HG02759 (cell line): Measurements from ENCODE around the gene NOX3.

Source experiments
- ATAC-seq: cut with Tn5 transposase; IDR thresholded peaks from one replicate; pipeline ENCODE4 v1.9.1; 2021; ENCODE audit warnings: mild to moderate bottlenecking, moderate library complexity; ENCODE audit not compliant: unreplicated experiment

Gene NOX3

DNA sequence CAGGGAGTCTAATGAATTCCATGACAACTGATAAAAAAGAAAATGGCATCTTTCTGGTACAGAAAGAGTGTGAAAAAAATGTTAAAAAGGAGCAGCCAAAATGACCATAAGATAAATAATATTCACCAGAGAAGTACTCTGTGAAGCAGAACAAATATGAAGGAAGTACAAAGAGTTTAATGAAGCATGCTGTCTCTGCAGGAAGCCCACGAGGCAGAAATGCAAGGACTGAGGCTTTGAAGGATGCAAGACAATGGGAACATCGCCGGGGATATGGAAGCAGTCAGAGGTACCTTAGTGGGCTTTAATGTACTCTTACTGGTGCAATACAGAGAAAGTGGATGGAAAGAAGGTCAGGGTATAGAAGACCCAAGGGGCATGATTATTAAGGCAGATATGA lies 50.7 kb downstream of the NOX3 start:
- no peak for ATAC-seq

DNA sequence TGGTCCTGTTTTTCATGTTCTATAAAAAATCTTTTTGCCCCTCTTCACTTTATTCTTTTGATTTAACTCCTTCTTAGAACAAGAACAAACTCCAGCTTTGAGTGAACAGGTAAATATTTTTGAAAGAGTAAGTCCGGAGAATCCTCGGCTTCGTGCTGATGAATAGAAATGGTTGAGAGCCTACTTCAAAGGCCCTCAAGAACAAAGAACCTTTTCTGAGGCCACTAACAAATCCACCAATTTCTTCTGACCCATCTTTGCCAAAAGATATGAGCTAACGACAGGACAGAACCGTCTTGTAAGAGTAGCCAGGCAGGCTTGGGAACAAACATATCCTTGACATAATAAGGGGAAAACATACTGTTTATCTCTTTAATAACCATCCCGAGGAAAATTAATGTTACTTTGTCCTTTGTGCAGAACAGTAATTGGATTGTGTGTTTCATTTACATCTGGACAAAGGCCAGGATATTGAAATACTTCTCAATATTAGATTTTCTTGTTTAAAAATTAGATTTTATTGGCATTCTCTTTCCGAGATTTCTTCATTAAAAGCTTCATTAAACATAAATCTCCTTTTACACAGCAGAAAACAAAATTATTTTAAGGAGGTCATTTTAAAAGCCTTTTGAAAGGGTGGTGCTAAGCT lies 52.9 kb downstream of the NOX3 start:
- no peak for ATAC-seq

DNA sequence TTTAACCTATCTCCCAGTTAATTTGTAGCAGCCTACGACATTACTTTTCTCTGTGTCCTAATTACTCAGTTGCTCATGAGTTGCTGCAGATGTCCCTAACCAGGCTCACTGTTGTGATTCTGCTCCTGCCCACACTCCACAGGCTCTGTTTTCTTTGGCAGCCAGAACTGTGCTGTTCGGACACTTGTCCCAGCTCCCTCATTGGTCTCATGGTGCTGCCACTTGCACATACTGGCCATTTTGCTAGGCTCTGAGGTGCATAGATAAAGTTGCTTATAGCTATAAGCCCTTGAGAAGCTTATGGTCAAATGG lies 55.0 kb downstream of the NOX3 start:
- ATAC-seq, result no peak

DNA sequence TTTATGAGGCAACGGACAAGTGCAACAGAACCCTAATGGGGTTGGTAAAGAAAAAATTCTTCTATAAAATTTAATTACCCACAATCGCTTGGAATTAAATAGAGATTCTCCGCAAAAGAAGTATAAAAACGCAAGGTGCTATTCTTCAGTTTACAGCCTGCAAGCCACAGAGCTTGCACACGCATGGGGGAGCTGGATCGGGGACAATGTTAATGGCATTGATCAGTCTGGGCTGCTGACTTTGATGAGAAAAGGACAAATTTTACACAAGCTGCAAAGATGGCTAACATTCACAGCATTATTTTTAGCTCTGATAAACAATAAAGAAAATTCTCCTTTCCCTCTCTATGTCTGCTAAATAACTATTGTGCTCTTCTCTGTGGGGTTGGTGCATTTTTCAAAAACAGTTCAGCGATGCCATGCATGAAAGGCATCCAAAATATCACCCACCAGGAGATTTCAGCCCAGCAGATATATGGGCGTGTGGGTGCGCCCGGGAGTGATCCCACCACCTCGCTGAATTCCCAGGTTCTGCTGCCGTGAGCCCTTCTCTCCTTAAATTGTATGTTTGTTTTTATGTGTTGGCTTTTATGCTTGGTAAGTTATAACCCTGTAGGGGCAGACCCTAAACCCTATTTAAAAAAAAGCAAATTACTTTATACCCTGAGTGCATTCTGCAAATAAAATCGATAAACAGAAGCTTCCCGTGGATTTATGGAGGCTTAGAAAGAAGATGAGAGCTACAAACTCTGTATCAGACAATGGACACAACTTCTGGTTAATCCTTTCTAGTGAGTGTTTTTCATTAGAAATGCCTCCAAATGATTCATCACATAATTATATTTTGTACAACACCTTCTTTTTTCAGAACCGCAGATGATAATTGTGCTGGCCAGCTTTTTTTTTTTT lies 55.6 kb downstream of the NOX3 start:
- no peak for ATAC-seq

DNA sequence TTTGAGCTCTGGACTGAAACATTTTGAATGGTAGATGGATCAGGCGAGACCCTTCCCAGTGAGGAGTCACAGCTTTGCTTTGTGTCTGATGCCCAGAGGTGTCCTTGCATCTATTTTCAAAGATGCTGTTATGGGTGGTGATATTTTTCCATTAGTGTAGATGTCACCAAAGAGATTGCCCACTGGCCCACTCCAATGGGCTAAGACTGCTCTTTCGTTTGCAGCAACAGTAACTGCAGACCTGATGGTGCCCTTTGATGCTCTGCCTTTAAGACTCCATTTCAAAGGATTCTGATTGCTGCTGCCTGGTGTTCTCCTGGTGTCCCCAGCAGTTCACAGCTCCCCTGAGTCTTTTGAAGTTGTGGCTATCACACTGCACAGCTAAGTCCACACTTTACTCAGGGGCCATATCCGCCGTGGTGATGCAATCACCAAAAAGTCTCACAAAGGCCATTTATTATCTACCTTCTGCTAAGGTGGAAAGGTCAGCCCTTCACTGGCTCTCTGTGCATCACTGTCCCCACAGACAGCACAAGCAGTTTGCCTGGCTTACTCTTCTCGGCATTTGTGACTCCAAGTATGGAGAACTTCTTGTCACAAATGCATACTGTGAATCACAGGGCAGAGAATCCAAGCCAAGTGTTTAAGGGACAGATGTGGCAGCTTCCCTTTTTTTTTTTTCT lies 56.4 kb downstream of the NOX3 start:
- ATAC-seq, result no peak

DNA sequence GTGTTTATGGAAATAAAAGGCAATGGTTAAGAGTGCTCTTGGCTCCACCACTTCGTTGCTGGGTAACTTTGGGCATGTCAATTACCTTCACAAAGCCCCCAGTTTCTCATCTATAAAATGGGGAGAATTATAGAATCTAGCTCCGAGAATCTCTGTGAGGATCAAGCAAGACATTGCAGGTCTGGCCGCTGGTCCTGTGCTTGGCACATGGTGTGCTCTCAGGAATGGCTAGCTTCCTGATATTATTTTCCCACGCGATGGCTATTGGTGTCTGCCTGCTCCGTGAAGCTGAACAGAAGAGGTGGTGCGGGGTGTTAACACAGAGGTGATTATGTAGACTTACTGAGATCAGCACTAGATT lies 57.0 kb downstream of the NOX3 start:
- ATAC-seq, result no peak

DNA sequence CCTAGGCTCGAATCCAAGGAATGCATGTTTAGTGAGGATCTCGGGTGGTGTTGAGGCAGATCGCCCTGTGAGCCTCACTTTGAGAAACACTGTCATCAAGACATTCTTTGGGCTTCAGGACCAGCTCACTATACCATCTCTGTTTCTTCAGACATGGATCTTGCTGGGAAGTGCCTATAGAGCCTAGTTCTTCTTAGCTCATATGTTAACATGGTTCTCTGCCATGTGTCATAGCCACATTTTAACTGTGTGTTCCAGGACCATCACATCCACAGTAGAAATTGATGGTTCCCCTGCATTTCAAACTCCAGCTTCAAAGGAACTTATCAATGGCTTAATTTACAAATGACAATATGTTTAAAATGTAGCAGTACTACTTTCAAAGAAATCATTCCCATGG lies 57.4 kb downstream of the NOX3 start:
- ATAC-seq, result no peak

DNA sequence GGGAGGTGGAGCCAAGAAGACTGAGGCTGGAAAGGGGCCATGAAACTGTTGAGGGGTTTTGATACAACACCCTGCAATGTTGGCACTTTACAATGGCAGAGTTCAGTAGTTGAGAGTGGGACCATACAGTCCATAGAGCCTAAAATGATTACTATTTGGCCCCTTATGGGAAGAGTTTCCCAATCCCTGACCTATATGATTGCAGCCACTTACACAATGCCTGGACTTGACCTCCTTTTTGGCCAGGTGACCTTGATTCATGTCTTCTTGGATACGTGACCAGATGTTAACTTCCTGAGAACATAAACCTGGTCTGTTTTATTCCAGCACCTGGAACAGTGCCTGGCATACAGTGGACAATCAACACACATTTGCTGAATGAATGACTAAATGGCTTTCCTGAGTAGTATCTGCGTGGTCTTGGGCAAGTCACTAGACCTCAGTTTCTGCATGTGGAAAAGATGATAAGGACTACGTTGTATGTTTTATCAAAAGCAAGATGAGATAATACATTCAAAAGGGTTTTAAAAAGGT lies 58.4 kb downstream of the NOX3 start:
- ATAC-seq, result no peak

DNA sequence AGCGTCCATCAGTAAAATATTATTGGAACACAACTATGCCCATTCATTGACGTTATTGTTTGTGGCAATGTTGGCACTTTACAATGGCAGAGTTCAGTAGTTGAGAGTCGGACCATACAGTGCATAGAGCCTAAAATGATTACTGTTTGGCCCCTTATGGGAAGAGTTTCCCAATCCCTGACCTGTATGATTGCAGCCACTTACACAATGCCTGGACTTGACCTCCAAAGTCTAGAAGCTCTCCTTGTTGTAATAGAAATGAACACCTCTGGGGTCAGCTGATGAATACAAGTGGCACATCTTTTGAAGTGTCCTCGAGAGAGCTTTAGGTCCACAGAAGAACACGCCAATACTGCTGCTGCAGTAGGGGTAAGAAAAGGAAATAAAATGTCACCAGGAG lies 59.0 kb downstream of the NOX3 start:
- no peak for ATAC-seq

DNA sequence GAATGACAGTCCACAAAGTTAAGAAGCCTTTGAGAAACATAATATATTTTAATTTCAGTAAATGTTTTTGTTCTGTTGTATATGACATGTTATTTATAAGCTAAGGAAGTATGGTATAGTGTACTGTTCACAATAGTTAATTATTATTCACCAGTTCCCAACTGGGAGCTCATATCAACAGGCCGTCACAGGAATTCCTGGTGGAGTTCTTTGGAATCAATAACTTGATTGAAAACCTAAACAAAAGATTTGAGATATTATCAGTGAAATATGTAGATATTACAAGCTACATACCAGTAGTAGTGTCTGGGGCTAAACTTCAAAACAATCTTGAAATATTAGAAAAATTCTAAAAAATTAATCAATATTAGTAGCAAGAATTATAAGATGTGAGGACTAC lies 60.3 kb downstream of the NOX3 start:
- no peak for ATAC-seq

DNA sequence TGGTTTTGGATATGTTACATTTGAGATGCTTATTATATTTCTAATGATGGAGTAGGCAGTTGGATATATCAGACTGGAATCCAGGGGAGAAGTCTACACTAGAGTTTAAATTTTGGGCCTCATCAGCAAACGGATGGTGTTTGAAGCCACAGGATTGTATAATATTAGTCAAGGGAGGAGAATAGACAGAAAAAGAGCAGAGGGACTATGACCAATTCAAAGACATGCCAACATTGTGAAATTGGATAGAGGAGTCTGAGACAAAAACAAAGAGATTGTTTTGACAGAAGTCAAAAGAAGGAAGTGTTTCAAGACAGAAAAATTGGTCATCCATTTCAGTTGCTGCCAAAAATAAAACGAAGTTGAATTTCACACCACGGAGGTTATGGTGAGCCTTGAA lies 66.5 kb downstream of the NOX3 start:
- no peak for ATAC-seq

DNA sequence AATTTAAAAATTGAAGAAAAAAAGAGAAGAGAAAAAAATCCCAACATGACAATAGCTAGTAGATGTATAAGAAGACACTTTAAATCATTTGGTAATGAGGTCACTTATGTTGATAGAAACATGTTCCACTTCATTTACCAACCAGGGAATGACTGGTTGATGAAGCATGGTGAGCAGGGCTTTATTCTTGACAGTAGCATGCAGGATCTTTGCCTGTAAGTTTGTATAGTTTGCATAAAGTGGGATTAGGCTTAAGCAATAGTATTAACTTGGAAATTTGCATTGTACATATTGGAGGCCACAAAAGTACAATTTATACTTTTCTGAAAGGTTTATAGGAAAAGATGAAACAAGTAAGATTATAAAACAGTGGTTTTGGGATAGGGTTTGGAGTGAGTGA lies 67.0 kb downstream of the NOX3 start:
- ATAC-seq, result no peak

DNA sequence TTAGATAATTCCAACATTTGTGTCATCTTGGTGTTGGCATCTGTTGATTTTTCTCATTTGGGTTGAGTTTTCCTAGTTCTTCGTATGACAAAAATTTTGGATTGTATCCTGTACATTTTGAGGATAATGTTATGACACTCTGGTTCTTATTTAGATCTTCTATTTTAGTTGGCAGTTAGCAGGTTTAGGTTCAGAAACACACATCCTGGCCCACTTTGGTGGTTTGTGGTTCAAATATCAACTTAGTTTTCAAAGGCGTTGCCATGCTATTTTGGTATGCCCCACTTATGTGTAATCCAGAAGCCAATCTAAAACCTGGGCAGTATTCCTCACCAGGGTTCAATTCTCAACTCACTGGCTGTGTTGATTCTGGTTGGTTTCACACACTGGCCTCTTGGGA lies 68.2 kb downstream of the NOX3 start:
- no peak for ATAC-seq

DNA sequence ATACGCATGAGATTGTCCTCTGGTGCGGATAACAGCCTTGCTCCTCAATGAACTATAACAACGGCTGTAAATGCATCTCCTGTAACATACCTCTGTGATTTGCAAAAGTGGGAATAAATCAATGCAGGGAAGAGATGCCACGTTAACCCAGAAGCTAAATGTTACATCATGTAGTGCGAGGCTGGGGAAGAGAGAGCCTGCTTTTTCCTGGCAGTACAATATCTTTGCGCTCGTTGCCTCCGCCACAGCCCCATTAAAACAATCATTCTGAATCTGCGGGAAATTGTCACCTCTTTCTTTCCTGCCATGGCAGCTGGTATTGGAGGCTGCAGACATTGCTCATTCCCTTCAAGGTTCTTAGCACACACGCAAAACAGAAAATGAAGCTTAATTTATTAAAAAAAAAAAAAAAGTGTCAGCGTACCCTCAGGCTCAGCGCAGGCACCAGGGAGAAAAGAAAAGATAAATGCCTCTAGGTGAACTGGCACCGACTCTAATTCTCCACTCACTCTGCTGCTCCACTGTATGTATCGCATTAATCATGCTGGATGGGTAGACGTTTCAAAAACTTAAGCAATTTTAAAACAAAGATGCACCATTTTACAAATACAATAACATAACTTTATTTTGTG lies 71.2 kb downstream of the NOX3 start:
- ATAC-seq, result no peak

DNA sequence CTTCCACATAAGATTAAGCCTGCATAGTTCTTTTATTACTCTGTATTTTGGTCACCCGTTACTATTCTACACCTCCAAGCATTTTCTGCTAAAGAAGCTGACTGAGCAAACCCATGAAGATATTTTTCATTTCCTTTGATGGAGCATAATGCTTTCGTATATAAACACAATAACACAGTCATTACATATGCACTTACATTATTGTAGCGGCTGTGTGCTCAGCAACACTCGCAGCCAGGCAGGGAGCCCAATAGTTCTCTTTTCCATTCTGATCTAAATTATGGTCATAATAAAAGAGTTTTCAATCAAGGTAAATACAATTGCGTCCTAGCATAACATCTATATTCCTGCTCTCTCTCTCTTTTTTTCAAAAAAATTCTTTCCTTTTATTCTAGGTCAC lies 71.7 kb downstream of the NOX3 start:
- ATAC-seq, result no peak

DNA sequence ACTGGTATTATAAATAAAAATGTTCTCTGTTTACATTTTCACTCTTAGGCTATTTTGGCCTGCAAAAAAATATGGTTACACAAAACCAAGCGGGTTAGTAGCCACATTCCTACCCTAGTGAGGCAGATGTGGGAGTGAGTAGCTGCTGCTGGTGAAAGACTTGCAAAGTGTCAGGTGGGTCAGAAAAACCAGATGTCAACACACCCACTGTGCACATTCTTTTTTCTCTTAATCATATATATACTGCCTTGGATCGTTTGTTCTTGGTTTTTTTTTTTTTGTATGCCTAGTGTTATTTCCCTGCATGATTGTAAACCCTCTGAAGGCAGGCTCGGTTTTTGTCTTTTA lies 73.3 kb downstream of the NOX3 start:
- ATAC-seq, result no peak

DNA sequence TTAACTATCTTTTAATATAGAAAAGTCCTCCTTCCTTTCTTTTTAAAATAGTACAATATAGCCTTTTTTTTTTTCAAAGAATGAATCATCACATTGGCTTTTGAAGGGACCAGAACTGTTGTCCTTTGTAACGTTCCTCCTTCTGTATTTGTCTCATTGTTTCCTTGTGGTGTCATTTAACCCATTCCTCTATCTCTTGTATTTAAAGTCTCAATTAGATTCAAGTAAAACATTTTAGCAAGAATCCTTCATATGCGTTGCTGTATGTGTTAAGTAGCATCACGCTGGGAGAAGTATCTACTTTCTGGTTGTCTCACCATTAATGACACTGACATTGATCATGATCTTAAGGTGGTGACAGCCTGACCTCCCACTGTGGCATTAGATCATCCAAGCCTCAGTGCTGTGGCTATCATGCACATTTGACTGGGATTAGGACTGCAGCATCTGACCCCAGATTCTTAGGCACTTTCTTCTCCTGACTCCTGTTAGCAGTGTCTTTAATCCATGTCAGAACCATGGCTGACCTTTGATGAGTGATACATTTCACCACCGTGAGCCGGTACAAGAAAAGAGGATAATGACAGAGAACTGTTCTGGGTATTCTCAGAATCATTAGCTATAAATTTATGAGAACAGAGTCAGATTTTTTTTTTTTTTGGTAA lies 73.8 kb downstream of the NOX3 start:
- no peak for ATAC-seq

DNA sequence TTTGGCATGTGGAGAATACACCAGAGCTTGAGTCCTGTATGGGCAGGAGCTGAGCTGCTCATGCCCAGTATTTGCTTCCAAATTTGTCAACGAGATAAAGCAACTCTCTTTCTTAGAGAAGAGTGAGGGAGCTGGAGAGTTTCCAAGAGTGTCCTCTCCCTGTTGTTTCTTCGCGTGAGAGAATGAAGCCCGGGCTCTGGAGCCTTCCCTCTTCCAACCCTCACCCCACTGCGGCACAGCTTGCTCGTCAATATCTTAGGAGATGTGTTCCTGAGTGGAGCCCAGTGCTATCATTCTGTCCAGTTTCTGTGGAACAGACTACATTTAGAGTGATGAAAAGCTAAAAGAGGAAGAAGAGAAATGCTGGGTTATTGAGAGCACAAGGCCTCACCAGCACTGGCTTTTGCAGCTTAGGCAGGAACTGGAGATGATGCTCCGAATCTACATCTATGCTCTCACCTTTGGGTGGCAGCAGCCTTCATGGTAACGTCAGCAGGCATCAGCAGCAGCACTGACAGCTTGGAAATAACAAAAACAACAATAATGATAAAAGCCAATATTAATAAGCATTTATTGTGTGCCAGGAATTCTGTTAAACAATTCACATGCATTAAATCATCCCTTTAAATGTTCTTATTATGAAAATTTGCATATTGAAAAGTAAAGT lies 74.8 kb downstream of the NOX3 start:
- no peak for ATAC-seq

DNA sequence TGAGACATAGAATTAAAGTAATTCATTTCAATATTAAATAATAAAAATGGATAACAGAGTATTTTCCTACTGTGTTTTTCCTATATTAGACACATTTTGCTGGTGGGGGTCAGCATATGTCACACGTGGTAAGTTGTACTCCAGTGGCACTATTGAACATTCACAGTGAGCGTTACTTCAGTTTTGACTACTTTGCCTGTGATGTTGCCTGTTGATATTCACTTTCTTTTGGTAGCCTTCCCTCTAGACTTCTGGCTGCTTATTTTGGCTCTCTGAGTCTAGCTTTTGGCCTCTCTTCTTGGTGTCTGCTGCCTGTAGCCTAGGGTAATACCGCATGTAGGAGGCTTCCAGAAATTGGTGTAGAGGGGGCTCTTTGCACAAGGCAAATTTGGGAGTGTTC lies 76.9 kb downstream of the NOX3 start:
- no peak for ATAC-seq

DNA sequence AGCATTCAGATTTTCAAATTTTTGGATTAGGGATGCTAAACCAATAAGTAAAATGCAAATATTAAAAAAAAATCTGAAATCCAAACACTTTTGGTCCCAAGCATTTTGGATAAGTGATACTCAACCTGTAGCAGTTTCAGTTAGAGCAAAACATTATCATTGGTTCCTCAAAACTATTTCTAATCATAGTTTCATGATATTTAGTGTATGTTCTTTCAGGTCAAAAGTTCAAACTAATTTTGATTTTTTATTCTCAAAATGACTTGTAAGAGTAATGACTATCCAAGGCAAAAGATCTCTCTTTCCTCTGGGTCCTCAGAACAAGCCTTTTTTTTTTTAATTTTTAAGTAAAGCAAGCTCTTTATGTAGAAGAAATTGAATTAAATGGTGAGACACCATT lies 77.4 kb downstream of the NOX3 start:
- ATAC-seq, result peak; percentile 43

DNA sequence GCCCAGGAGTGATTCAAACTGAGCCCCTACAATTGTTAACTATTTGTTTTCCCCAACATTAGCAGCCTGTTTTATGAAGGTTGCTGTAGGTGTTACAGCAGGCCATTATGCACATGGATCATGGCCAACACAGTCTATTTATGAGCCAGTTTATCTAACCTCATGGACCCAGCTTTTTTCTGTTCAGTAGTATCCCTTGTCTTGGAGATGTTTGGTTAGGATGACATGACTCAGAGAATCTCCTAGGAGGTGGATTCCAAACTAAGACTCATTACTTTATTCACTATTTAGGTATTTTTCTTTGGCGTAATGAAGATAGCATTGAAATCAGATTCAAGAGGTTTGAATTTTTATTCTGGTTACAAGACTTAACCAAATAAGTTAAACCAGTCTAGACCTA lies 78.6 kb downstream of the NOX3 start:
- no peak for ATAC-seq
